Natural killer cell (primary cell): ENCODE data around the gene PRPF31. TPM values are rescaled to one million over a fixed set of nuclear protein-coding genes. Genes with fewer than 3 reads are reported as not detected.
A peak's percentile ranks its signal among the peaks of the same experiment; 100 is the strongest.

Experiments
- ATAC-seq, 3 donors: fragments of 150-1000 bp in 2 of 3; fragments of 200-7000 bp in 1 of 3; cut with Tn5 transposase; 1 replicate in 1 of 3; 2 replicates in 2 of 3; pipeline ENCODE4 v1.10.0; 2021; ENCODE audit warnings: mild to moderate bottlenecking in 2 of 3, moderate library complexity in 2 of 3
- DNase-seq, 2 donors: peaks; one replicate each; pipeline versions ENCODE4 v3.0.0 to v3.0.0-alpha.2; 2013 to 2021; ENCODE audit warnings: mixed read lengths in 1 of 2
- H3K27ac ChIP-seq: one replicate; pipeline ENCODE4 v1.5.1; 2013; ENCODE audit warnings: mild to moderate bottlenecking, low read length
- H3K27me3 ChIP-seq: one replicate; pipeline ENCODE4 v1.6.1; 2013; ENCODE audit warnings: low read length; ENCODE audit not compliant: control insufficient read depth, insufficient read depth
- H3K36me3 ChIP-seq: one replicate; pipeline ENCODE4 v1.6.1; 2013; ENCODE audit warnings: low read length; ENCODE audit not compliant: control insufficient read depth, insufficient read depth
- H3K4me1 ChIP-seq: one replicate; pipeline ENCODE4 v1.6.1; 2013; ENCODE audit warnings: low read length; ENCODE audit not compliant: control insufficient read depth, insufficient read depth
- H3K4me3 ChIP-seq: one replicate; pipeline ENCODE4 v1.5.1; 2013; ENCODE audit warnings: low read length
- H3K9me3 ChIP-seq: one replicate; pipeline ENCODE4 v1.6.1; 2013; ENCODE audit warnings: low read length; ENCODE audit not compliant: control insufficient read depth, insufficient read depth
- H3K27ac Mint-ChIP-seq, 2 donors: one replicate each; pipeline ENCODE4 v1.8.0; 2022; ENCODE audit warnings: mild to moderate bottlenecking in 2 of 2, mixed read lengths in 2 of 2, moderate library complexity in 1 of 2
- H3K27me3 Mint-ChIP-seq, 2 donors: one replicate each; pipeline ENCODE4 v1.8.0; 2022; ENCODE audit warnings: low read depth in 2 of 2, mixed read lengths in 2 of 2
- H3K36me3 Mint-ChIP-seq: one replicate; pipeline ENCODE4 v1.8.0; 2022; ENCODE audit warnings: mixed read lengths
- H3K4me1 Mint-ChIP-seq, 2 donors: one replicate each; pipeline ENCODE4 v1.8.0; 2022; ENCODE audit warnings: mixed read lengths in 2 of 2
- H3K4me3 Mint-ChIP-seq: one replicate; pipeline ENCODE4 v1.8.0; 2022; ENCODE audit warnings: mild to moderate bottlenecking, moderate library complexity, mixed read lengths
- H3K9me3 Mint-ChIP-seq, 2 donors: one replicate each; pipeline ENCODE4 v1.8.0; 2022; ENCODE audit warnings: mixed read lengths in 2 of 2
- WGBS: methylation state at CpG from one replicate; pipeline ENCODE4 v1.1.7; 2013; ENCODE audit warnings: missing lambda C conversion rate; ENCODE audit not compliant: insufficient coverage; 5-methylcytosine and 5-hydroxymethylcytosine counted together
- intact Hi-C: fragments of 100-400 bp; cut with micrococcal nuclease; formaldehyde crosslinking; loops from one replicate; pipeline ENCODE4 v1.14.2; 2022
- total RNA-seq, 4 donors: library from RNA; stranded (reverse); fragments of 120-200 nt in 1 of 4; gene quantifications; one replicate each; pipeline versions ENCODE4 v1.2.3 to v1.2.4, GENCODE V29; 2013 to 2022
- TF ChIP-seq, protein P1 (sequence below): fragments of 200-600 bp; IDR thresholded peaks from one replicate; pipeline ENCODE4 v1.8.0; 2022; ENCODE audit warnings: antibody characterized with exemption

Gene PRPF31
- total RNA-seq, 3 donors from 2014 or later (not counting 1 experiment from before 2014, with no cell fraction given): 64.4 to 65.9 (median 64.9) TPM

- DNase-seq (peak; percentile 68 to 70), ATAC-seq (peak; percentile 15 to 39 (median 32))
- Mint-ChIP-seq H3K27me3 (no peaks in the 10 kb centered on the region), H3K9me3 (no peaks in the 10 kb centered on the region), H3K27ac (peak overlapping the region; percentile 19 to 56), H3K4me1 (peaks cover 40 to 64% of the 10 kb centered on the region in 2 donors), H3K4me3 (peak overlapping the region; percentile 91), H3K36me3 (no peaks in the 10 kb centered on the region)
- Histone ChIP-seq H3K27ac (no peak overlapping the region), H3K36me3 (no peaks in the 10 kb centered on the region), H3K4me3 (peak overlapping the region; percentile 34), H3K9me3 (no peaks in the 10 kb centered on the region), H3K4me1 (peaks cover 54% of the 10 kb centered on the region), H3K27me3 (no peaks in the 10 kb centered on the region)
- WGBS: 12% methylated on average over 37 of the region's 37 CpGs
- intact Hi-C loops: no loop called here
- TF ChIP-seq, protein P1, sequence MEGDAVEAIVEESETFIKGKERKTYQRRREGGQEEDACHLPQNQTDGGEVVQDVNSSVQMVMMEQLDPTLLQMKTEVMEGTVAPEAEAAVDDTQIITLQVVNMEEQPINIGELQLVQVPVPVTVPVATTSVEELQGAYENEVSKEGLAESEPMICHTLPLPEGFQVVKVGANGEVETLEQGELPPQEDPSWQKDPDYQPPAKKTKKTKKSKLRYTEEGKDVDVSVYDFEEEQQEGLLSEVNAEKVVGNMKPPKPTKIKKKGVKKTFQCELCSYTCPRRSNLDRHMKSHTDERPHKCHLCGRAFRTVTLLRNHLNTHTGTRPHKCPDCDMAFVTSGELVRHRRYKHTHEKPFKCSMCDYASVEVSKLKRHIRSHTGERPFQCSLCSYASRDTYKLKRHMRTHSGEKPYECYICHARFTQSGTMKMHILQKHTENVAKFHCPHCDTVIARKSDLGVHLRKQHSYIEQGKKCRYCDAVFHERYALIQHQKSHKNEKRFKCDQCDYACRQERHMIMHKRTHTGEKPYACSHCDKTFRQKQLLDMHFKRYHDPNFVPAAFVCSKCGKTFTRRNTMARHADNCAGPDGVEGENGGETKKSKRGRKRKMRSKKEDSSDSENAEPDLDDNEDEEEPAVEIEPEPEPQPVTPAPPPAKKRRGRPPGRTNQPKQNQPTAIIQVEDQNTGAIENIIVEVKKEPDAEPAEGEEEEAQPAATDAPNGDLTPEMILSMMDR: no peak
These were observed 49.0 kb downstream of the PRPF31 start for GRCh38 chr19:54164369-54165068.

DNA sequence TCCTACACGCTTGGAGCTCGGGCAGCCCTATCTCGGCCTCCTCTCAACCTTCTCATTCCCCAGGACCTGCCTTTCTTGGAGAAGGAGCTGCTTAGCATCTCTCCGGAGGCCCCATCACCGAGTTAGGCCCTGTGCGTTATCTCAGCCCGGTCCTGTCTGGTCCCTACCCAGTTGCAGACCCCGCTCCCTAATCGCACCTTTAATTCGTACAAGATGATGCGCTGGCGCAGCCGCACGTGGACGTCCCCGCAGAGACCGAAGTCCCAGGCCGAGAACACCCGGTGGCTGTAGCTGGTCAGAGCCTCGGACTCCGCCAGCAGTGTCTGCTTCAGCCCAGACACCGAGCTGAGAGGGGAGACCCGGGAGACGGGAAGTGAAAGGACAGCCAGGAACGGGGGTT, 49.7 kb downstream of the PRPF31 start:
- H3K27ac ChIP-seq: no peak overlapping the region
- H3K4me1 Mint-ChIP-seq: peaks cover 33 to 58% of the 10 kb centered on the region in 2 donors
- 96% methylated on average over 25 of the region's 25 CpGs for WGBS
- peaks cover 51% of the 10 kb centered on the region for H3K4me1 ChIP-seq
- no peak for ATAC-seq
- H3K36me3 Mint-ChIP-seq: no peaks in the 10 kb centered on the region
- no peaks in the 10 kb centered on the region for H3K36me3 ChIP-seq
- peak overlapping the region; percentile 28 for H3K4me3 Mint-ChIP-seq
- H3K27me3 Mint-ChIP-seq: no peaks in the 10 kb centered on the region
- intact Hi-C loops: no loop called here
- TF ChIP-seq, protein P1: no peak
- H3K4me3 ChIP-seq: no peak overlapping the region
- no peaks in the 10 kb centered on the region for H3K27me3 ChIP-seq
- no peak for DNase-seq
- H3K9me3 ChIP-seq: no peaks in the 10 kb centered on the region
- H3K27ac Mint-ChIP-seq: peak overlapping the region; percentile 19 to 56
- no peaks in the 10 kb centered on the region for H3K9me3 Mint-ChIP-seq

GRCh38 chr19:54168174-54168917, 52.8 kb downstream of the PRPF31 start:
- no peaks in the 10 kb centered on the region for H3K9me3 Mint-ChIP-seq
- DNase-seq (peak; percentile 89 to 94), ATAC-seq (peak; percentile 75 to 88 (median 82))
- H3K27me3 Mint-ChIP-seq: peaks cover 0 to 4% of the 10 kb centered on the region in 2 donors
- no peaks in the 10 kb centered on the region for H3K27me3 ChIP-seq
- intact Hi-C loops: loop anchor here (1.0 kb wide), 2 partner anchors 63 to 98 kb away; no protein-coding TSS in a partner anchor
- no peaks in the 10 kb centered on the region for H3K36me3 Mint-ChIP-seq
- H3K4me3 Mint-ChIP-seq: no peak overlapping the region
- no peak overlapping the region for H3K27ac ChIP-seq
- TF ChIP-seq, protein P1: peak; percentile 86
- H3K4me1 Mint-ChIP-seq: peaks cover 12 to 31% of the 10 kb centered on the region in 2 donors
- H3K4me3 ChIP-seq: no peak overlapping the region
- no peaks in the 10 kb centered on the region for H3K9me3 ChIP-seq
- WGBS: 29% methylated on average over 25 of the region's 25 CpGs
- peak overlapping the region in 1 of 2 donors; percentile 27 for H3K27ac Mint-ChIP-seq
- peaks cover 32% of the 10 kb centered on the region for H3K4me1 ChIP-seq
- no peaks in the 10 kb centered on the region for H3K36me3 ChIP-seq
